Panc1 (cell line): ENCODE measurements around the gene MTPN.

Experiments
- POLR2AphosphoS5 ChIP-seq: IDR thresholded peaks from 2 replicates; pipeline ENCODE4 v1.6.1; 2012; ENCODE audit warnings: mild to moderate bottlenecking, low read depth, low read length, moderate library complexity
- TF ChIP-seq, protein P1 (sequence below): fragments of 450-650 bp; IDR thresholded peaks from 2 replicates; pipeline ENCODE4 v1.5.1; 2017; ENCODE audit warnings: mild to moderate bottlenecking
- TF ChIP-seq, protein P2 (sequence below), 2 experiments: IDR thresholded peaks; 2 replicates each; pipeline ENCODE4 v1.6.1; 2011 to 2012; ENCODE audit warnings: low read depth in 2 of 2, control low read depth in 1 of 2, low read length in 1 of 2, mild to moderate bottlenecking in 1 of 2, moderate library complexity in 1 of 2; ENCODE audit not compliant: insufficient read depth in 1 of 2

DNA sequence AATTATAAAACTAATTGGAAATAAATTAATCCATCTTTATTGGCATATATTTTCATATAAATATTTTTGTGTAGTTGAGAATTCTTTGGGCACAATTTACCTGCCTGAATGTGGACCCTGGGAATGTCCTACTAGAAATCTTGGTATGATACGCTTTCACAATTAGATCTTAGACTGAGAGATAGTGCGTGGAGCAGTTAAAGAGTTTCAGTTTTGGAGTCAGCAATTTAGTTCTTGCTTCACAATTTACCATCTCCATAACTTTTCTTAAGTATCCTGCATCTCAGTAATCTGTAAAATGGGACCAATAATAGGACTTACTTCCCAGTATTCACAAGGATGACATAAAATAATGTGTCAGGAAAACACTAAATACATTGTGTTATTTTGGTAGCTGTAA is 2.0 kb downstream of the MTPN start:
- TF ChIP-seq, protein P1, sequence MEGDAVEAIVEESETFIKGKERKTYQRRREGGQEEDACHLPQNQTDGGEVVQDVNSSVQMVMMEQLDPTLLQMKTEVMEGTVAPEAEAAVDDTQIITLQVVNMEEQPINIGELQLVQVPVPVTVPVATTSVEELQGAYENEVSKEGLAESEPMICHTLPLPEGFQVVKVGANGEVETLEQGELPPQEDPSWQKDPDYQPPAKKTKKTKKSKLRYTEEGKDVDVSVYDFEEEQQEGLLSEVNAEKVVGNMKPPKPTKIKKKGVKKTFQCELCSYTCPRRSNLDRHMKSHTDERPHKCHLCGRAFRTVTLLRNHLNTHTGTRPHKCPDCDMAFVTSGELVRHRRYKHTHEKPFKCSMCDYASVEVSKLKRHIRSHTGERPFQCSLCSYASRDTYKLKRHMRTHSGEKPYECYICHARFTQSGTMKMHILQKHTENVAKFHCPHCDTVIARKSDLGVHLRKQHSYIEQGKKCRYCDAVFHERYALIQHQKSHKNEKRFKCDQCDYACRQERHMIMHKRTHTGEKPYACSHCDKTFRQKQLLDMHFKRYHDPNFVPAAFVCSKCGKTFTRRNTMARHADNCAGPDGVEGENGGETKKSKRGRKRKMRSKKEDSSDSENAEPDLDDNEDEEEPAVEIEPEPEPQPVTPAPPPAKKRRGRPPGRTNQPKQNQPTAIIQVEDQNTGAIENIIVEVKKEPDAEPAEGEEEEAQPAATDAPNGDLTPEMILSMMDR: no peak
- TF ChIP-seq, protein P2, sequence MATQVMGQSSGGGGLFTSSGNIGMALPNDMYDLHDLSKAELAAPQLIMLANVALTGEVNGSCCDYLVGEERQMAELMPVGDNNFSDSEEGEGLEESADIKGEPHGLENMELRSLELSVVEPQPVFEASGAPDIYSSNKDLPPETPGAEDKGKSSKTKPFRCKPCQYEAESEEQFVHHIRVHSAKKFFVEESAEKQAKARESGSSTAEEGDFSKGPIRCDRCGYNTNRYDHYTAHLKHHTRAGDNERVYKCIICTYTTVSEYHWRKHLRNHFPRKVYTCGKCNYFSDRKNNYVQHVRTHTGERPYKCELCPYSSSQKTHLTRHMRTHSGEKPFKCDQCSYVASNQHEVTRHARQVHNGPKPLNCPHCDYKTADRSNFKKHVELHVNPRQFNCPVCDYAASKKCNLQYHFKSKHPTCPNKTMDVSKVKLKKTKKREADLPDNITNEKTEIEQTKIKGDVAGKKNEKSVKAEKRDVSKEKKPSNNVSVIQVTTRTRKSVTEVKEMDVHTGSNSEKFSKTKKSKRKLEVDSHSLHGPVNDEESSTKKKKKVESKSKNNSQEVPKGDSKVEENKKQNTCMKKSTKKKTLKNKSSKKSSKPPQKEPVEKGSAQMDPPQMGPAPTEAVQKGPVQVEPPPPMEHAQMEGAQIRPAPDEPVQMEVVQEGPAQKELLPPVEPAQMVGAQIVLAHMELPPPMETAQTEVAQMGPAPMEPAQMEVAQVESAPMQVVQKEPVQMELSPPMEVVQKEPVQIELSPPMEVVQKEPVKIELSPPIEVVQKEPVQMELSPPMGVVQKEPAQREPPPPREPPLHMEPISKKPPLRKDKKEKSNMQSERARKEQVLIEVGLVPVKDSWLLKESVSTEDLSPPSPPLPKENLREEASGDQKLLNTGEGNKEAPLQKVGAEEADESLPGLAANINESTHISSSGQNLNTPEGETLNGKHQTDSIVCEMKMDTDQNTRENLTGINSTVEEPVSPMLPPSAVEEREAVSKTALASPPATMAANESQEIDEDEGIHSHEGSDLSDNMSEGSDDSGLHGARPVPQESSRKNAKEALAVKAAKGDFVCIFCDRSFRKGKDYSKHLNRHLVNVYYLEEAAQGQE (IDR thresholded peaks at IDR 0.05; ENCODE audit: insufficient read depth in 1 of 2, low read depth in 2 of 2, low read length in 1 of 2): no peak
- no peak for TF ChIP-seq POLR2AphosphoS5
